ENCODE data around the gene GMDS.

The GMDS gene

DNA sequence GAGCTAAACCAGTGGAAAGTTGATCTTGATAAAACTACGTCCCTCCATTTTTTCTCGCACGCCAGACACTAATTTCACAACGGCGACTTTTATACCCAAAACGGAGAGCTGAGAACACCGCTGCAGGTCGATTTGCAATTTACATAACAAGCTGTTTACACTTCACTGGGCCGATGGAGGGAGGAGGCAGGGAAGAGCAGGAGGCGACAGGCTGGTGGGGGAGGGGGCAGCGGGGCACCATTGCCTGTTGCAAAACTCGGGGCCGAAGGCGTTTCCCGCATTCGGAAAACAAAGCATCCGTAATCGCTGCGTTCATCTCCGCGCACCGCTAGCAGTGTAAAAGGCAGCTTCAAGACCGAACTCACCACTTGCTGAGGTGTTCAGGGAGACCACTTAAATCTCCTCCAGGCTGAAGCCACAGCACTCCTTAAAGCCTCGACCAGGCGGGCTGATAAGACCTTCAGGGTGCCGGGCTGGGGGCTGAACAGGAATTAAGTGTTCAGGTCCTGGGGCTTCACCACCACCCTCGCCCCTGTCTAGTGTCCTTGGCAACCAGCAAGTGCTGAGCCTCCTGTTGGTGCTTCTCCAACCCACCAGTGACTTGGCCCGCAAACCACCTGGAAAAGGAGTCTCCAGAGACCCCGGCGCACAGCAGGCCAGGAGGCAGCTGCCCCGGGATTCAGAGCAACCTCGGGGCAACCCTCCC is 637.7 kb downstream of the GMDS start:
- in situ Hi-C loops (cut with HindIII; ENCODE audit: low sequenced_read_pairs), result loop anchor here (10.0 to 25.0 kb wide), 2 partner anchors 497 to 605 kb away; no protein-coding TSS in a partner anchor

DNA sequence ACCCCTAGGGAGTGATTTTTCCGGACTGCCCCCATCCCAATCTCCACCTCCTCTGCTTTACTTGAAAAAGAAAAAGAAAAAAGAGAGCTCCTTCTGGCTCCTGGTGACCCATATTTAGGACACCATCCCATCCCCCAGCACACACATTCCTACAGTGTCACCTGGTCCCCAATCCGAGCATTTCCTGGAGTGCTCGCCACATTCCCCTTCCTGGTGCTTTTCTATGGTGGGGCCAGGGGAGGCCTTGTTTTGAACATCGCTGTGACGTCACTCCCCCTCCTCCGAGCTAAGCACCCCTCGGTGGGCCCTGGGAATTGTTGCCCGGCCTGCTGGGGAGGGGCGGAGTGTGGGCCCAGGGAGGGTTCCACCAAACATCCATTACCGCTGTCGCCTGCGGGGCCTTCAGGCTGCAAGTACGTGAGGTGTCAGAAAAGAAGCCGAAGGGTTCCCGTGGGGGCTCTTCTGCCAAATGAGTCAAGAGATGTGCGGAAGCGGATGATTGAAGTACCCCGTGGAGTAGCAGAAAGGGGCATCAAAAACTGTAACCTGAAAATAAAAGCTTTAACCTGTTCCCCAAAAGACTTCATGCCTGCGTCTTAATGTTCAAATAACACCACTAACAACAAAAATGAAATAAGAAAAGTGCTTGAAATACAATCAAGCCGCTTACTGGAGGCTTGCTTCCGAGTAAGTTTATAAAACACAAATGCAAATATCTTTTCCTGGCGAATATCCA is 638.5 kb downstream of the GMDS start:
- in situ Hi-C loops (cut with HindIII; ENCODE audit: low sequenced_read_pairs), result loop anchor here (10.0 to 25.0 kb wide), 2 partner anchors 498 to 605 kb away; no protein-coding TSS in a partner anchor

DNA sequence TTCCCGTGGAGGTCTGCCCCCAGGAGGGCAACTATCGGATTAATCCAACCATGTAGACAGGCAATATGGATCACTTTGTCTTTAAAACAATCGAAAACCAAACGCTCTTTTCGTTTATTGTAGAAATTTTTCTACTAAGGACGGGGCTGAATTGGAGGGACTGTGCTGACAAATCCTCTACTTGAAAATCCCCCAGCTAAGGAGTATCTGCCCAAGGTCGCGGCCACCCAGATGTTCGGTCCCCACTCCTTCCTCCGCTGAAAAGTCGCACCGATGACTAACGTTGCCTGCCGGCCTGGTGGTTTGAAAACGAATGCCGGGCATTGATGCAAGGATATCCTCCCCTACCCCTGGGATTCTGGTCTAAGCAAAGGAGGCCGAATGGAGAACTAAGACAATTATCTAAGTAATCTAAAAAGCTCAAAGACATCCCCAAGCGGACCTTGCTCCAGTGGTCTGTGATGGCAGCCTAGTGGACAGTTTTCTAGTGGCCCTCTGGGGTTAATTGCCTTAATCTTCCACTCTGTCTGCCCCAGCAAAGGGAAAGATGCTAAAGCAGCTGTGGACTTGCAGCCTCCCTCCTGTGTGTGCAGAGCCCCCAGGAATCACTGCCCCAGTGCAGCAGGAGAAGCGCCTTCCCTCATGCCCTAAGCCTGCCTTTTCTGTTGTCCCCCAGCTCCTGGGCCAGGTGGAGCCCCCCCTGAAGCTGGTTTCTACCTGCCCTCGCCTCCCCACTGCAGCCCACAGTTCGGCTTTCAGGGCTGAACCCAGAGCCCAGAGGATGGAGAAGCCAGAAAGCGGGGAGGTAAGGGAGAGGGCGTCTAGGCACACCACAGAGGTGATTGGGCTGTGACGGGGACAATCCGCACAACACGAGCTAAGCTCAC is 639.3 kb downstream of the GMDS start:
- in situ Hi-C loops (cut with HindIII; ENCODE audit: low sequenced_read_pairs), result loop anchor here (10.0 to 25.0 kb wide), 2 partner anchors 499 to 606 kb away; no protein-coding TSS in a partner anchor

- in situ Hi-C loops (cut with HindIII; ENCODE audit: low sequenced_read_pairs), result loop anchor here (10.0 to 25.0 kb wide), 2 partner anchors 500 to 607 kb away; no protein-coding TSS in a partner anchor
These were observed 640.2 kb downstream of the GMDS start for GRCh38 chr6:1605004-1605892.

DNA sequence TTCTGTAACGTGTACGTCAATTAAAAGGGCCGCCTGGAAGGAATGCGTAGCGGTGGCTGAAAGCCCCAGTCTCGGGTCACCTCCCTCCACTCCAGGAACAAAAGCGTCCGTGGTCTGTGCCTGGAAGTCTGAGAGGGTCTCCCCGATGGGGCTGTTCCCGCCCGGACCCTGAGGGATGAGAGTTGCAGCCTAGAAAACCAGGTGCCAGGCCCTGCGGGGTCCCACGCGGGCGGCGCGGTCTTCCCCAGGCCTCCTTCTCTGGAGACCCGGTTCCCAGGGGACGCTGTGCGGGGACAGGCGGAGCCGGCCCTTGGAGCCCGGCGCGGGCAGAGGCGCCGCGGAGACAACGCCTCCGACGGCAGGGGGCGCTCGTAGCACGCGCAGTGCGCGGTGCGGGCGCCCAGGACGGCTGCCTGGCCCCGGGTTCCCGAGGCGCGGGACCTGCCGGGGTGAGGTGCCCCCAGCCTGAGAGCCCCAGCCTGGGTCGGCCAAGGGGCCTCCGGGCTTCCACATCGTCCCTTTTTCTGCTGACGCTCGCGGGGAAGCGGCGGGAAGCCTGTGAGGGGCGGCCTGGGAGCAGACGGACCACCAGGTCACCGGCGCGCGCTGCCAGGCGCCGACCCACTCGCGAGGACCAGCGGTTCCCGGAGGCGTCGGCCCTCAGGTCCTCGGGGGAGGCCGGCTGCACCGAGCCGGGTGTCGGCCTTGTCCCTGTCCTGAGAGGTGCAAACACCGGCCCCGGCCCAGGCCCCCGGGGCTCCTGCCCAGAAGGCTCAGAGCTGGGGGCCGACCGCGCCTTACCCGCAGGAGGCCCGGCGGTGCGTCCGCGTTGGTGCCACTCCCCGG is 641.0 kb downstream of the GMDS start:
- in situ Hi-C loops (cut with HindIII; ENCODE audit: low sequenced_read_pairs), result loop anchor here (5.0 to 25.0 kb wide), 3 partner anchors 500 to 1023 kb away; no protein-coding TSS in a partner anchor

DNA sequence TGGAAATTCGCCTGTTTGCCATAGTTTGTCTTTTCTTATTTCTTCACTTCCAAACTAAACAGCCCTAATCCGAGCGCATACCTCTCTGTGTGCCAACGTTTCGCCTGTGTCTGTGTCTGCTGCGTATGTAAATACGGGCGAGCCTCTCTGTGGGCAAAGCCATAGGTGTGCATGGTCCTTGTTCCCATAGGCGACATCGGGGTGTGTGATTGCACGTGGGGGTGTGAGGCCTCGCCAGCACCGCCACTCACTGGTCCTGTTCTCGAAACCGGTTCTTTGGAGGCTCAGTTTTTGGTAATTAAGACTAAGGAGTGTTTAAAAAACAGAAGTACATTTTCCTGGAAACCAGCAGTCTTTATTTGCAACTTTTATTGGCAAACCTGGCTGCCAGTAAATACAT is 641.7 kb downstream of the GMDS start:
- in situ Hi-C loops (cut with HindIII; ENCODE audit: low sequenced_read_pairs), result loop anchor here (5.0 to 25.0 kb wide), 3 partner anchors 501 to 1024 kb away; no protein-coding TSS in a partner anchor

DNA sequence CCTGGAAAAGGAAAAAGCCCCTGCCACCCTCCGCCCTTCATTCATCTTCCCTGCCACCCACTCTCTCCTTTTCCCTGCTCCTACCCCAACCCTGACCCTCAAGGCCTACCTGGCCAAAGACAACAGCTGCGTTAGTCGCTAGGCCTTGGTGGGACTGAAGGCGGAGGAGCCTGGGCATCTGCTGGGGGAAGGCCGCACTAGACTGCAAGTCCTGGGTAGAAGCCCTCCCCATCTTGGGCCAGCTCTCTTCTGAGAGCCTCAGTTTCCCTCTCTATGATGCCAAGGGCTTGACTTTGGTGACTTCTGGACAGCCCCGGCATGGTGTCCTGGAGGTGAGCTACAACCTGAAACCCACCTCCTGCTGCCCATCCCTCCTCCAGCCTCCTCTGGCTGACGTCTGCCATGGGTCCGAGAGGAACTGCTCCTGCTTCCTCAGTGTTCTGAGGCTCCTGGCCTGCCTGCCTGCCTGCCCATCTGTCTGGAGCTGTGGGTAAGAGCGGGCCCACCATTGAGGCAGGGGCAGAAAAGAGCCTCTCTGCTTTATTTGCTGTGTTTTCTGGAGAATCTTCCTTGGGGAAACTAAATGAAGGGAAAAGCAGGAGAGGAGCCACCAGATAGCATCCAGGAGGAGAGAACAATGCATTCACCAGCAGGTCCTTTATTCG is 643.2 kb downstream of the GMDS start:
- in situ Hi-C loops (cut with HindIII; ENCODE audit: low sequenced_read_pairs), result loop anchor here (5.0 to 25.0 kb wide), 3 partner anchors 503 to 1025 kb away; no protein-coding TSS in a partner anchor

GRCh38 chr6:1601158-1602048 is 644.0 kb downstream of the GMDS start:
- in situ Hi-C loops (cut with HindIII; ENCODE audit: low sequenced_read_pairs), result loop anchor here (5.0 to 25.0 kb wide), 3 partner anchors 503 to 1026 kb away; no protein-coding TSS in a partner anchor

DNA sequence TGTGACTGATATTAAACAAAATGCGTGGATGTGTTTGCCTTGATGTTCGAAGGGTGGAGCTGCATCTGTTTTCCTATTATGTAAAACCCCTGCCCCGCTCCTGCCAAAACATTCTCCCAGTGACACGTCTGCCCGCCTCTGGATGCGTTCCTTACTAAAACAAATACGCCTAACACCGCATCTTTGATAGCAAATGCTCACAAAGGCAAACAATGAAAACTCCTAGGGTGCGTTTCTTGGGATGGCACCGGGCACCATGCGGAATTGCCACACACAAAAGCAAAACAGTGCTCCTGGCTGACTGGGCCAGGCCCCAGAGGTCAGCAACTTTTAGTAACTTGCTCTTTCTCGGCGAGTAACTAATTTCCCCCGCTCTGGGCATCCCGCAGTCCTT is 644.6 kb downstream of the GMDS start:
- in situ Hi-C loops (cut with HindIII; ENCODE audit: low sequenced_read_pairs), result loop anchor here (5.0 to 25.0 kb wide), 3 partner anchors 504 to 1027 kb away; no protein-coding TSS in a partner anchor

DNA sequence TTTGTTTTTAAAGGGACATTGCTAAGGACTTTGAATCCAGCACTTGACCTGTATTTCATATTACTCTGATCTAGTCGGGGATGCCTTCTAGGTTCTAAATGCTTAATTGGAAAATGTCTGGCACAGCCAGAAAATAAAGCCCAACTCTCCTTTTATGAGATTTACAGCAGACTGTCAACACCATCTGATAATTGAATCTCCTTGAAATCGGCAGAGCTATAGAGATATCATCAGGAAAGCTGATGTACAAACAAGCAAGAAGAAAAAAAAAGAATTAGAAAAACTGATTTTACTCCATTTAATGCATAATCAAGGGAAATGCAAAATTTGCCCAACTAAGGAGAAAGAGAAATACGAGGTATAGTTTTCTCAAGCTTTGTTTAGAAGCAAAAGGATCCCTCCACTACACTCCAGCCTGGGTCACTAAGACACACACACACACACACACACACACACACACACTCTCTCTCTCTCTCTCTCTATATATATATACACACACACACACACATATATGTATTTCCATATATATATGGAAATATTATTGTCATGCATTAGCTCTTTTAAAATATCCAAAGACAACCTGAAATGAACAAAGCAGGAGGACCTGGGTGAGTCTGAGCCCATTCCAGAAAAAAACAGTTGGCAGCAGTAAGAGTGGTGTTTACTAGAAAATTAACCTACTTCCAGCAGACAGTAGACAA is 645.2 kb downstream of the GMDS start:
- in situ Hi-C loops (cut with HindIII; ENCODE audit: low sequenced_read_pairs), result loop anchor here (5.0 to 25.0 kb wide), 3 partner anchors 505 to 1027 kb away; no protein-coding TSS in a partner anchor

DNA sequence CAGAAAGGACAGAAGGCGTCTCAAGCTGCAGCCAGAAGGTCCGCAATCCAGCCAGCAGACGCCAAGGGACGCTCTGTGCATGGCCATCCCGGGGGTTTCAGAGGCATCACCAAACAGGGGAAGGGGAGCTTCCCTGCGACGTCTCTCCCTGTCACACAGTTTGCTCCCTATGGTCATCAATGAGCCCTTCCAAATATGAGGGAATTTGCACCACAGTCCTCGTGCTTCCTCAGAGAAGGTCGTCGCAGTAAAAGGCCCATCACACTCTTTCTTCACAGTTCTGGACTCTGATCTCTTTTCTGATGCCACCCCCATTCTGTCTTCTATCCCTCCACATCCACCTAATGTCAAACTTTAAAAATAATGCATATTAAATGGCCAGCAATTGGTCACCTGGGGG is 645.9 kb downstream of the GMDS start:
- in situ Hi-C loops (cut with HindIII; ENCODE audit: low sequenced_read_pairs), result no loop called here

GRCh38 chr6:1598886-1599285 is 646.5 kb downstream of the GMDS start:
- in situ Hi-C loops (cut with HindIII; ENCODE audit: low sequenced_read_pairs), result no loop called here

DNA sequence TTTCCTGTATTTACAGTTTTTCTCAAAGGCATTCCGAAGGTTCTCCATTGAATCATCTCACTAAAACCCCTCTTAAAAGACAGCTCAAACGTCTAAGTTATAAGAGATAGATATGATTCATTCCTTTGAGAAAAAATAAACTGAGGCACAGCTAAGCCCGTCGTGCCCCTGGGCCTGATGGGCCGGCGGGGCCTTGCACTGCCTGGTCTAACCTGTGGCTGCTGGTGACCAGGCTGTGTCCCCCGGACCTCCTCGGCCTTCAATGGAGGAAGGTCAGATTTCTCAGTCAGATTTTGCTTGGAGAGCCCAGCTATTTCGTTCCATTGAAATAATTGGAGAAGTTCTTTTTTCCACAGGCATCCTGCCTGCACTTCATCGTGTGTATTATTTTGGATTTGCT is 647.0 kb downstream of the GMDS start:
- in situ Hi-C loops (cut with HindIII; ENCODE audit: low sequenced_read_pairs), result no loop called here

GRCh38 chr6:1597924-1598323 is 647.5 kb downstream of the GMDS start:
- in situ Hi-C loops (cut with HindIII; ENCODE audit: low sequenced_read_pairs), result no loop called here

- in situ Hi-C loops (cut with HindIII; ENCODE audit: low sequenced_read_pairs), result no loop called here
These were observed 648.2 kb downstream of the GMDS start for GRCh38 chr6:1597121-1597744.

All from endothelial cell of hepatic sinusoid (primary cell).